Brain microvascular endothelial cell (primary cell): ENCODE results near the gene PON1.

Experiments
- DNase-seq: peaks from one replicate; pipeline ENCODE4 v3.0.0-alpha.2; 2020
- H3K27ac ChIP-seq: fragments of 250-450 bp; sonication (Bioruptor Pico); 2 replicates; pipeline ENCODE4 v1.5.1; 2020; ENCODE audit warnings: mild to moderate bottlenecking, moderate library complexity
- H3K27me3 ChIP-seq: fragments of 250-450 bp; sonication (Bioruptor Pico); replicated peaks from 2 replicates; pipeline ENCODE4 v1.5.1; 2020; ENCODE audit warnings: mild to moderate bottlenecking
- H3K36me3 ChIP-seq: fragments of 250-450 bp; sonication (Bioruptor Pico); replicated peaks from 2 replicates; pipeline ENCODE4 v1.5.1; 2020; ENCODE audit warnings: mild to moderate bottlenecking
- H3K4me3 ChIP-seq: 2 replicates; pipeline ENCODE4 v1.5.1; 2011; ENCODE audit warnings: low read depth, mild to moderate bottlenecking, control low read depth, low read length, moderate library complexity
- in situ Hi-C: cut with HindIII; loops from 2 replicates; pipeline ENCODE4 v1.10.0; 2017; ENCODE audit warnings: low sequenced_read_pairs, low pct_ligation_motif_present
- TF ChIP-seq, protein P1 (sequence below): IDR thresholded peaks from 2 replicates; pipeline ENCODE4 v1.5.1; 2011; ENCODE audit warnings: low read depth, mild to moderate bottlenecking, moderate library complexity, low read length, control low read depth, inconsistent platforms; ENCODE audit errors: missing control alignments

PON1 gene

DNA sequence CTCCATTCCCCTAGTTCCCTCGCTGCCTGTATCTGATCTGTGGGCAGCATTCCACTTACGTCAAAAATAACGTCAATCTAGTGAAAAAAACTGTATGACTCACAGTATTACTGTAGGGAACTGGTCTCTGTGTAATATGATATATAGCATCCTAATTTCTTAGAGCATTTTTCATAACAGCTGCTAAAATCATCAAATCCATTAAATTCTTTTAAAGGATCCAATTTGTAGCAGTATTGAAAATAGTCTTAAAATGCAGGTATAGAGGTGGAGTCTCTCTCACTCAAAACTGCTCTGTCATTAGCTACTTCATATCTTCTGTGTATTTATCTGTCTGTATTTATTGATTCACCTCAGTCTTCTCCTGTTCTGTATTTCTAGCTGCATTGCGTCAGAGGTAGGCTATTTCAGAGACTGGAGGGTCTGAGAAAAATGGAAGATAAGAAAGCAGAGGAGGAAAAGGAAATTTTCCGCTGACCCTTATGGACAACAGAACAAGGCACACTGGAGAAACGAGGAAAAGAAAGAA is 59.9 kb downstream of the PON1 start:
- no peak overlapping the region for H3K4me3 ChIP-seq
- in situ Hi-C loops = no loop called here
- peak; percentile 90 for DNase-seq
- H3K27me3 ChIP-seq = no peaks in the 10 kb centered on the region
- TF ChIP-seq, protein P1, sequence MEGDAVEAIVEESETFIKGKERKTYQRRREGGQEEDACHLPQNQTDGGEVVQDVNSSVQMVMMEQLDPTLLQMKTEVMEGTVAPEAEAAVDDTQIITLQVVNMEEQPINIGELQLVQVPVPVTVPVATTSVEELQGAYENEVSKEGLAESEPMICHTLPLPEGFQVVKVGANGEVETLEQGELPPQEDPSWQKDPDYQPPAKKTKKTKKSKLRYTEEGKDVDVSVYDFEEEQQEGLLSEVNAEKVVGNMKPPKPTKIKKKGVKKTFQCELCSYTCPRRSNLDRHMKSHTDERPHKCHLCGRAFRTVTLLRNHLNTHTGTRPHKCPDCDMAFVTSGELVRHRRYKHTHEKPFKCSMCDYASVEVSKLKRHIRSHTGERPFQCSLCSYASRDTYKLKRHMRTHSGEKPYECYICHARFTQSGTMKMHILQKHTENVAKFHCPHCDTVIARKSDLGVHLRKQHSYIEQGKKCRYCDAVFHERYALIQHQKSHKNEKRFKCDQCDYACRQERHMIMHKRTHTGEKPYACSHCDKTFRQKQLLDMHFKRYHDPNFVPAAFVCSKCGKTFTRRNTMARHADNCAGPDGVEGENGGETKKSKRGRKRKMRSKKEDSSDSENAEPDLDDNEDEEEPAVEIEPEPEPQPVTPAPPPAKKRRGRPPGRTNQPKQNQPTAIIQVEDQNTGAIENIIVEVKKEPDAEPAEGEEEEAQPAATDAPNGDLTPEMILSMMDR = no peak
- peak overlapping the region; percentile 97 for H3K27ac ChIP-seq
- no peaks in the 10 kb centered on the region for H3K36me3 ChIP-seq

GRCh38 chr7:95263785-95264362 is 60.5 kb downstream of the PON1 start:
- DNase-seq = no peak
- TF ChIP-seq, protein P1 = no peak
- in situ Hi-C loops = no loop called here
- Histone ChIP-seq H3K36me3 (no peaks in the 10 kb centered on the region), H3K27ac (peak overlapping the region; percentile 97), H3K4me3 (peak overlapping the region; percentile 1), H3K27me3 (no peaks in the 10 kb centered on the region)

GRCh38 chr7:95262875-95263274 is 61.5 kb downstream of the PON1 start:
- H3K36me3 ChIP-seq = no peaks in the 10 kb centered on the region
- no peak overlapping the region for H3K4me3 ChIP-seq
- in situ Hi-C loops = no loop called here
- DNase-seq = no peak
- H3K27me3 ChIP-seq = no peaks in the 10 kb centered on the region
- TF ChIP-seq, protein P1 = no peak
- H3K27ac ChIP-seq = no peak overlapping the region

DNA sequence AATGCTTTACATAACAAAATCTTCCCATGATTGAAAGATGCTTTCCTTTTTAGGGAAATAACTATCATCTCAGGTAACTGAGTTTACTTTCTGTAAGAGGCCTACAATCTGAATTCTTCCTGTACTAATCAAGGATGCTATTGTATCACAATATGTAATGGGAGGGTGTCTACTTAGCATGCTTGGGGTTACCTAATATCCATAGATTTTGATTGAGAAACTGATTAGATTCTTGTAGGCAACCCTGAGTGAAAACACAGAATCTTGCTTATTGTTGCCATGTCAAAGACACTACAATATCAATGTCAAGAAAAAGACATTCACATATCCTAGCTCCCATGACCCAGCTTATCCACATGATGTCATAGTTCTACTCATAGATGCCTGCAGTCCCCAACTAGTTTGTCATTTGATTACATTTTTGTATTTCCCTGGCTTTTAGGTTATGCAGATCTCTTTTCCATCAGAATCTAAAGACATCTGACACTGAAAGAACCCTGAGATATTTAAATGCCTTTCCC is 62.4 kb downstream of the PON1 start:
- Histone ChIP-seq H3K27me3 (no peaks in the 10 kb centered on the region), H3K36me3 (no peaks in the 10 kb centered on the region), H3K4me3 (no peak overlapping the region), H3K27ac (no peak overlapping the region)
- TF ChIP-seq, protein P1 = no peak
- DNase-seq = no peak
- in situ Hi-C loops = no loop called here

DNA sequence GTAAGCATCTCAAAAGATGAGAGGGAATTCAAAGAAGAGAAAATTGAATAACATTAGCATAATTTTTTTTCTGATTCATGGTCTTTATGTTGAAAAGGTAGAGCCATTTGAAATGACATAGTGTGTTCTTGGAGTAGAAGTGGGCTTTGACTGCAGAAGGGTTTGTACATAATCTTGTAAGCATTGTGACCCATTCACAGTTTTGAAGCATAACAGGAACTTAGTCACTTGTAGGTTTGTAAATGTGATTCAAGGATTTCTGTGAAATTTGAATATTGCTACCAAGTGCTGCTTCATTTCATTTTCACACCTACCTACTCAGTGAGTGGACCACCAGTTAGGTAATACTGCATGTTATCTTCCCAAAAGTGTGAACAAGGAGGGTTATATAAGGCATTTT is 68.6 kb downstream of the PON1 start:
- no peaks in the 10 kb centered on the region for H3K27me3 ChIP-seq
- in situ Hi-C loops = no loop called here
- DNase-seq = no peak
- H3K27ac ChIP-seq = no peak overlapping the region
- H3K36me3 ChIP-seq = no peaks in the 10 kb centered on the region
- no peak overlapping the region for H3K4me3 ChIP-seq
- TF ChIP-seq, protein P1 = no peak

DNA sequence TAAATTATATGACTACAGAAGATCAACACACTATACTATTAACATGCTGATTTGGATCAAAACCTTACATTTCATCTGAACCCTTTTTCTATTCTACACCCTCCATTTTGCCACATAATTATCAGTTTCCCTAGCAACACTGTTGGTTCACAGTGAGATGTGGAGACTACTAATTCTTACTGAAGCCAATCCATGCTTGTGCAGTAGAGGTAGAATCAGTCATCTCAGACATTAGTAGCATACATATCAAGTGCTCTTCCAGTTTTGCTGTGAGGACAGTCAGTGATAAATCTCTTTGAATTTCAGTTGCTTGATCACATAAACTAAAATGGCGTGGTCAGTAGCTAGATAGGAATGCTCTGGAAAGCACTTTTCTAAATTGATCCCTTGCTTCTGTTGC is 70.3 kb downstream of the PON1 start:
- in situ Hi-C loops = no loop called here
- TF ChIP-seq, protein P1 = no peak
- no peak for DNase-seq
- H3K27me3 ChIP-seq = no peaks in the 10 kb centered on the region
- no peak overlapping the region for H3K27ac ChIP-seq
- no peak overlapping the region for H3K4me3 ChIP-seq
- no peaks in the 10 kb centered on the region for H3K36me3 ChIP-seq
